ENCODE data around the gene SOX12.

- TF ChIP-seq CTCF (IDR thresholded peaks at IDR 0.05; ENCODE audit: insufficient read depth, low read length) (no peak), GABPA (IDR thresholded peaks at IDR 0.05; ENCODE audit: low read depth) (no peak)
Measured at GRCh38 chr20:370977-371754, 45.8 kb downstream of the SOX12 start.

Data from HL-60 (cell line).